PFSK-1 (cell line): ENCODE data around the gene MORN1.

Source experiments
- POLR2AphosphoS5 ChIP-seq: IDR thresholded peaks from 2 replicates; pipeline ENCODE4 v1.6.1; 2012; ENCODE audit warnings: low read depth, mild to moderate bottlenecking, control low read depth, low read length, moderate library complexity
- SIN3A ChIP-seq: IDR thresholded peaks from 2 replicates; pipeline ENCODE4 v1.6.1; 2012; ENCODE audit warnings: mild to moderate bottlenecking, low read length, moderate library complexity, borderline replicate concordance; ENCODE audit not compliant: insufficient read depth
- TAF1 ChIP-seq: IDR thresholded peaks from 2 replicates; pipeline ENCODE4 v1.6.1; 2012; ENCODE audit warnings: low read length, control low read depth, borderline replicate concordance; ENCODE audit not compliant: insufficient read depth

GRCh38 chr1:2391041-2391930, at the start of gene MORN1, which contains the start of gene RER1:
- TF ChIP-seq POLR2AphosphoS5, result peak; percentile 84
- TF ChIP-seq TAF1, result peak; percentile 57
- TF ChIP-seq SIN3A, result peak; percentile 20; the same call in 1 of the 2 replicates
